Ovary (tissue), 9 donors: ENCODE measurements around the gene ANAPC16. TPM values are rescaled to one million over a fixed set of nuclear protein-coding genes. Genes with fewer than 3 reads are reported as not detected.
A peak's percentile ranks its signal among the peaks of the same experiment; 100 is the strongest.
"Not testable (repeated sequence)": the region's sequence is repeated elsewhere in the genome, so short reads cannot be mapped to it uniquely, and the experiment has no call there.

Source experiments
- DNase-seq, 5 donors: peaks; one replicate each; pipeline ENCODE4 v3.0.0-alpha.2; 2019 to 2020
- H3K27ac ChIP-seq, 2 donors: fragments of 200-600 bp; one replicate each; pipeline versions ENCODE4 v1.5.1 to v1.8.0; 2019 to 2022
- H3K27me3 ChIP-seq: fragments of 200-600 bp; one replicate; pipeline ENCODE4 v1.8.0; 2022
- H3K36me3 ChIP-seq: fragments of 200-600 bp; sonication (generic); one replicate; pipeline ENCODE4 v1.5.1; 2019
- H3K4me1 ChIP-seq: one replicate; pipeline ENCODE4 v1.8.1; 2013; ENCODE audit warnings: mild to moderate bottlenecking, moderate library complexity; ENCODE audit not compliant: insufficient read depth
- H3K4me3 ChIP-seq: fragments of 200-600 bp; sonication (generic); one replicate; pipeline ENCODE4 v1.5.1; 2017
- H3K9me3 ChIP-seq, 2 donors: fragments of 200-600 bp in 1 of 2; sonication (generic) in 1 of 2; one replicate each; pipeline versions ENCODE4 v1.5.1 to v1.8.1; 2013 to 2019; ENCODE audit warnings: mild to moderate bottlenecking in 1 of 2, moderate library complexity in 1 of 2
- EP300 ChIP-seq: sonication (generic); formaldehyde crosslinking; IDR thresholded peaks from one replicate; pipeline ENCODE4 v1.6.1; 2017; ENCODE audit warnings: antibody characterized with exemption
- POLR2A ChIP-seq: fragments of 450-650 bp; IDR thresholded peaks from one replicate; pipeline ENCODE4 v1.6.1; 2017; ENCODE audit warnings: antibody characterized with exemption, mild to moderate bottlenecking, moderate library complexity
- WGBS, 3 donors: extraction: QIAGEN DNeasy Blood & Tissue Kit in 1 of 3; methylation state at CpG; one replicate each; pipeline versions ENCODE4 v1.1.5 to v1.1.7; 2013 to 2017; 5-methylcytosine and 5-hydroxymethylcytosine counted together
- intact Hi-C, 4 donors: fragments of 100-400 bp; cut with DNase I; formaldehyde crosslinking; loops; one replicate each; pipeline versions ENCODE4 v1.11.0 to v1.15.1; 2022 to 2023
- polyA plus RNA-seq, 2 donors: library from polyadenylated mRNA; stranded (reverse); fragments of 200-250 nt in 1 of 2; fragments of 350-450 nt in 1 of 2; fragmentation: Illumina TruSeq in 1 of 2; extraction: RNeasy Lipid Tissue Mini Kit (QIAGEN cat#74804) in 1 of 2; gene quantifications; one replicate each; pipeline ENCODE4 v1.2.3, GENCODE V29; 2013 to 2014
- small RNA-seq: library from RNA; depleted of rRNA; stranded (forward); fragments of <200 nt; gene quantifications from one replicate; pipeline ENCODE3, GENCODE V24; 2016
- total RNA-seq, 7 donors: library from RNA; depleted of rRNA in 2 of 7; stranded (reverse); fragments of >200 nt in 2 of 7; fragmentation: NEBNext Ultra II Directional in 3 of 7; extraction: Animal tissue kit (Norgen Biotek cat#: 25700) in 3 of 7; gene quantifications; one replicate each; pipeline versions ENCODE4 v1.1.0 to v1.2.4, GENCODE V29; 2016 to 2023
- TF ChIP-seq, protein P1 (sequence below), 3 donors: fragments of 450-650 bp in 2 of 3; fragments of 200-600 bp in 1 of 3; IDR thresholded peaks; one replicate each; pipeline versions ENCODE4 v1.5.1 to v1.8.0; 2016 to 2022; ENCODE audit warnings: antibody characterized with exemption in 3 of 3, mild to moderate bottlenecking in 1 of 3
- donor health status: DM: no; HTN: no; CAD: no; lungs with moderate emphysema.
- donor health status: DM: no; HTN: no; CAD: no.
- donor health status: Bipolar disorder and iron deficiency.
- donor health status: DM: yes; HTN: yes; CAD: no.
- donor health status: DM: no; HTN: no; CAD: no.
- donor health status: DM: yes; HTN: yes; CAD: no.

Gene ANAPC16
- total and polyA plus RNA-seq, 9 donors: 71.6 to 160 (median 120) TPM

DNA sequence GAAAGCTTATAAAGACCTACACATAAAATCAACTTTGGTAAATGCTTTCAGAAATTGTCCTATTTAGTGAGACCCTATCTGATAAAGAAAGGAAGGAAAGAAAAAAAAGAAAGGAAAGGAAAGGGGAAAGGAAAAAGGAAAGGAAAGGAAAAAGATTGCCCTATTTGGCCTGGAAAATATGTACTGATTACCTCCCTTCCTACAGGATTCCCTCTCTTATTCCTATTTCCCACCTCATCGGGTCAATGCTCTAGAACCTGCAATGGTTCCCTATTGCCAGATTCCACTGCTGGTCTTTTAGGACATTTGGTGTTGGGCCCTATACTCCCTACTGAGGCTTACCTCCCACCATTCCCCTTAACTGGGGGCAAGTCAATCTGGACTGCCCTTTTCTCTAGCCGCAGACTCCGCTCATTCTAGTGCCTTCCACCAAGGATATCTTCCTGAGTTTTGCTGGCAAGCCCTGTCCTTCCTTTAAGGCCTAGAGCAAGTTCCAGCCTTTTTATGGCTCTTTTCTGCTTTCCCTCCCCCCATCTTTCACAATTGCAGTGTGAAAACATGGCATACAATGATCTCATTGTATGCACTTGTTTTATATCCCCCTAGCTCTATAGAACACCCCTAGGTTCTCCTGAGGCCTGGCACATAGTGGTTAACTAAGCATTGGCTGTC lies 62.3 kb downstream of the ANAPC16 start:
- intact Hi-C loops: loop anchor here in 2 of 4 donors (2.0 to 10.0 kb wide), 2 partner anchors 17 to 47 kb away; no protein-coding TSS in a partner anchor
- Histone ChIP-seq H3K4me1 (peaks cover 3% of the 10 kb centered on the region), H3K27me3 (no peaks in the 10 kb centered on the region), H3K36me3 (no peaks in the 10 kb centered on the region), H3K27ac (peak overlapping the region in 1 of 2 donors; percentile 7), H3K9me3 (no peaks in the 10 kb centered on the region), H3K4me3 (no peak overlapping the region)
- 91 to 94% (median 94%) methylated on average over 3 of the region's 3 CpGs for WGBS, 3 donors
- no peak for TF ChIP-seq POLR2A
- TF ChIP-seq, protein P1, sequence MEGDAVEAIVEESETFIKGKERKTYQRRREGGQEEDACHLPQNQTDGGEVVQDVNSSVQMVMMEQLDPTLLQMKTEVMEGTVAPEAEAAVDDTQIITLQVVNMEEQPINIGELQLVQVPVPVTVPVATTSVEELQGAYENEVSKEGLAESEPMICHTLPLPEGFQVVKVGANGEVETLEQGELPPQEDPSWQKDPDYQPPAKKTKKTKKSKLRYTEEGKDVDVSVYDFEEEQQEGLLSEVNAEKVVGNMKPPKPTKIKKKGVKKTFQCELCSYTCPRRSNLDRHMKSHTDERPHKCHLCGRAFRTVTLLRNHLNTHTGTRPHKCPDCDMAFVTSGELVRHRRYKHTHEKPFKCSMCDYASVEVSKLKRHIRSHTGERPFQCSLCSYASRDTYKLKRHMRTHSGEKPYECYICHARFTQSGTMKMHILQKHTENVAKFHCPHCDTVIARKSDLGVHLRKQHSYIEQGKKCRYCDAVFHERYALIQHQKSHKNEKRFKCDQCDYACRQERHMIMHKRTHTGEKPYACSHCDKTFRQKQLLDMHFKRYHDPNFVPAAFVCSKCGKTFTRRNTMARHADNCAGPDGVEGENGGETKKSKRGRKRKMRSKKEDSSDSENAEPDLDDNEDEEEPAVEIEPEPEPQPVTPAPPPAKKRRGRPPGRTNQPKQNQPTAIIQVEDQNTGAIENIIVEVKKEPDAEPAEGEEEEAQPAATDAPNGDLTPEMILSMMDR (IDR thresholded peaks at IDR 0.05): no peak
- TF ChIP-seq EP300: no peak
- no peak for DNase-seq

DNA sequence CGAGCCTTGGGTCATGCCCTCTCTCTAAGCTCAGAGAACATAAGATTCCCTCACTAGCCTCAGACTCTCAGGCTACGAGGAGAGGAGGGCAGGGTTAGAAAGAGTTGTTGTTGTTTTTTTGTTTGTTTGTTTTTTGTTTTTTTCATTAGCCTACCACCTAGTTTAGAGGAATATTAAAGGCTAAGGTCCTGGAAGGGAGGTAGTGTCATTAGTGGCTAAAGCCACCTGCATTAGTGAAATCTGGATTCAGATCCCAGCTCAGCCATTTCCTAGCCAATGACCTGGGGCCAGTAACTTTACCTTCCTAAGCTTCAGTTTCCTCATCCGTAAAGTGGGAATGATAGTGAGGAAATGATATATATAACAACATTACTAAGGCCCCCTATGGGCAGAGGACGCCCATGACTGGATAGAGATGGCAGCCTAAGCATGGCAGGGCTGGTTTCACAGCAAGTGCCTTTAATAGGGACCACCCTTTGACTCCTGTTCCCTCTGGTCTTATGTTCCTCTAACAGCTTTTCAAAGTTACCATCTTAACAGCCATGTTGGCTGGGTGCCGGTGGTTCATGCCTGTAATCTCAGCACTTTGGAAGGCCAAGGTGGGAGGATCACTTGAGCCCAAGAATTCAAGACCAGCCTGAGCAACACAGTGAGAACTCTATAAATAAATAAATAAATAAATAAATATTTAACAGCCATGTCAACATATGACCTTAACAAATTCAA lies 63.0 kb downstream of the ANAPC16 start:
- TF ChIP-seq POLR2A: no peak
- TF ChIP-seq, protein P1 (IDR thresholded peaks at IDR 0.05): peak in 1 of 3 donors; percentile 13
- TF ChIP-seq EP300: no peak
- H3K9me3 ChIP-seq: no peaks in the 10 kb centered on the region
- peak overlapping the region in 1 of 2 donors; percentile 7 for H3K27ac ChIP-seq
- DNase-seq: no peak
- WGBS, 3 donors: 78 to 89% (median 86%) methylated on average over 5 of the region's 5 CpGs
- peaks cover 3% of the 10 kb centered on the region for H3K4me1 ChIP-seq
- H3K4me3 ChIP-seq: no peak overlapping the region
- H3K27me3 ChIP-seq: no peaks in the 10 kb centered on the region
- intact Hi-C loops: loop anchor here in 1 of 4 donors (10.0 kb wide), 1 partner anchor 46 kb away; no protein-coding TSS in a partner anchor
- H3K36me3 ChIP-seq: no peaks in the 10 kb centered on the region

GRCh38 chr10:72279587-72279986 lies 63.8 kb downstream of the ANAPC16 start:
- not testable (repeated sequence) for DNase-seq

DNA sequence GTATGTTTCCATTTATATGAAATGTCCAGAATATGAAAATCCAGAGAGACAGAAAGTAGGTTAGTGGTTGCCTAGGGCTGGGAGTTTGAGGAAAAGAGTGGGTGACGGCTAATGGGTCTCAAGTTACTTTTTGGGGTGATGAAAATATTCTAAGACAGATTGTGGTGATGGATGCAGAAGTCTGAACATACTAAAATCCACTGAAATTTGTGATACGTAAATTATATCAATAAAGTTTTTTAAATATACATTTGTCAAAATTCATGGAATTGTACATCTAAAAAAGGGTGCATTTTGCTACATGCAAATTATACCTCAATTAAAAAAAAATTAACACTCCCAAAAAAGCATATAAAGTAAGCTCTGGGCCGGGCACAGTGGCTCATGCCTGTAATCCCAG lies 67.3 kb downstream of the ANAPC16 start:
- Histone ChIP-seq H3K4me1 (no peaks in the 10 kb centered on the region), H3K27me3 (no peaks in the 10 kb centered on the region), H3K4me3 (no peak overlapping the region), H3K36me3 (no peaks in the 10 kb centered on the region), H3K27ac (no peak overlapping the region), H3K9me3 (no peaks in the 10 kb centered on the region)
- WGBS, 3 donors: 77 to 99% (median 82%) methylated on average over 3 of the region's 3 CpGs
- intact Hi-C loops: no loop called here
- TF ChIP-seq EP300 (no peak), POLR2A (no peak)
- TF ChIP-seq, protein P1 (IDR thresholded peaks at IDR 0.05): no peak
- no peak for DNase-seq

More at GRCh38 chr10:72279587-72279986, 63.8 kb downstream of the ANAPC16 start:
- H3K27ac ChIP-seq, H3K27me3 ChIP-seq, H3K9me3 ChIP-seq, H3K36me3 ChIP-seq, H3K4me1 ChIP-seq, H3K4me3 ChIP-seq: not testable (repeated sequence)
- intact Hi-C loops: loop anchor here in 1 of 4 donors (10.0 kb wide), 1 partner anchor 45 kb away; no protein-coding TSS in a partner anchor
- WGBS, 3 donors: 82 to 93% (median 85%) methylated on average over 7 of the region's 7 CpGs

Small RNA genes within 50 kb of the gene (small RNA-seq; reads per million reads assigned to genes)
- gene RF00019 (not detected), gene RF00340 (not detected)

Other genes with a start within 250 kb of the ANAPC16 start
- gene SPOCK2, start 127.5 kb upstream of the ANAPC16 start, total RNA-seq: 10 to 100 TPM in 3 of 7 donors, 1 to 10 TPM in 4; 1.4 to 77.7 (median 8.7) TPM
- 10 to 100 TPM in 1 of 2 donors, 1 to 10 TPM in 1; 1.7 to 27.1 TPM for gene SPOCK2, start 127.5 kb upstream of the ANAPC16 start, polyA plus RNA-seq
- 10 to 100 TPM; 21.6 to 53.5 (median 31.1) TPM for gene ASCC1, start 264 bp downstream of the ANAPC16 start, total RNA-seq
- gene ASCC1, start 264 bp downstream of the ANAPC16 start, polyA plus RNA-seq: 10 to 100 TPM; 22.5 to 53.9 TPM
- 1,000 to 10,000 TPM in 2 of 7 donors, 100 to 1,000 TPM in 5; 229 to 1,952 (median 524) TPM for gene DDIT4, start 57.9 kb downstream of the ANAPC16 start, total RNA-seq
- 100 to 1,000 TPM in 1 of 2 donors, 10 to 100 TPM in 1; 46.6 to 529 TPM for gene DDIT4, start 57.9 kb downstream of the ANAPC16 start, polyA plus RNA-seq
- 10 to 100 TPM; 27.6 to 46.4 (median 33.1) TPM for gene DNAJB12, start 138.9 kb downstream of the ANAPC16 start, total RNA-seq
- 10 to 100 TPM; 27.5 to 32.0 TPM for gene DNAJB12, start 138.9 kb downstream of the ANAPC16 start, polyA plus RNA-seq